HepG2 (cell line): ENCODE measurements around the gene NOP58. TPM values are rescaled to one million over a fixed set of nuclear protein-coding genes. Genes with fewer than 3 reads are reported as not detected.

Source experiments
- BCLAF1 ChIP-seq: fragments of 450-650 bp; IDR thresholded peaks from 2 replicates; pipeline ENCODE4 v1.6.1; 2017; ENCODE audit warnings: mild to moderate bottlenecking
- CEBPG ChIP-seq: IDR thresholded peaks from 2 replicates; pipeline ENCODE4 v1.6.1; 2016
- CERS6 ChIP-seq: sonication (generic); formaldehyde crosslinking; IDR thresholded peaks from 2 replicates; pipeline ENCODE4 v1.5.0; 2020; ENCODE audit warnings: missing genetic modification reagents
- DRAP1 ChIP-seq: IDR thresholded peaks from 2 replicates; pipeline ENCODE4 v1.6.1; 2016; ENCODE audit warnings: missing genetic modification reagents, missing compliant biosample characterization
- KLF9 ChIP-seq: IDR thresholded peaks from 2 replicates; pipeline ENCODE4 v1.6.1; 2016; ENCODE audit warnings: low read depth
- NCOA5 ChIP-seq: sonication (generic); formaldehyde crosslinking; IDR thresholded peaks from 2 replicates; pipeline ENCODE4 v1.4.0; 2020; ENCODE audit warnings: missing genetic modification reagents
- NFE2L1 ChIP-seq: sonication (generic); formaldehyde crosslinking; IDR thresholded peaks from 2 replicates; pipeline ENCODE4 v1.4.0; 2020; ENCODE audit warnings: missing genetic modification reagents, mild to moderate bottlenecking, borderline replicate concordance
- PAWR ChIP-seq: sonication (generic); formaldehyde crosslinking; IDR thresholded peaks from 2 replicates; pipeline ENCODE4 v1.4.0; 2020; ENCODE audit warnings: missing genetic modification reagents, mild to moderate bottlenecking, borderline replicate concordance
- PHF5A ChIP-seq: IDR thresholded peaks from one replicate; pipeline ENCODE4 v1.6.1; 2018; ENCODE audit warnings: low read depth, missing genetic modification reagents; ENCODE audit not compliant: unreplicated experiment
- RBAK ChIP-seq: sonication (generic); formaldehyde crosslinking; IDR thresholded peaks from 2 replicates; pipeline ENCODE4 v1.5.1; 2020; ENCODE audit warnings: mild to moderate bottlenecking, missing genetic modification reagents
- SMAD1 ChIP-seq: sonication (generic); formaldehyde crosslinking; IDR thresholded peaks from 2 replicates; pipeline ENCODE4 v1.4.0; 2020; ENCODE audit warnings: missing genetic modification reagents, low read depth, mild to moderate bottlenecking, borderline replicate concordance
- SUZ12 ChIP-seq: fragments of 150-350 bp; IDR thresholded peaks from 2 replicates; pipeline ENCODE4 v1.6.1; 2014; ENCODE audit warnings: low read depth, low read length
- ZBTB39 ChIP-seq: sonication (generic); formaldehyde crosslinking; IDR thresholded peaks from 2 replicates; pipeline ENCODE4 v1.5.0; 2020; ENCODE audit warnings: missing genetic modification reagents
- ZNF646 ChIP-seq: sonication (generic); formaldehyde crosslinking; IDR thresholded peaks from 2 replicates; pipeline ENCODE4 v1.9.0; 2021; ENCODE audit warnings: mild to moderate bottlenecking, missing genetic modification reagents
- polyA plus RNA-seq, 8 experiments: library from polyadenylated mRNA; depleted of rRNA in 3 of 8; stranded (reverse) in 7 of 8; unstranded in 1 of 8; fragments of >200 nt; fragmentation: Illumina TruSeq in 4 of 8; extraction: Trizol in 4 of 8; gene quantifications; 2 replicates each; pipeline versions ENCODE4 v1.2.1 to v1.2.3, GENCODE V29; 2011 to 2016; ENCODE audit warnings: low read depth in 4 of 8, missing spikeins in 1 of 8, mixed read lengths in 1 of 8; ENCODE audit not compliant: insufficient read depth in 1 of 8
- total RNA-seq, 5 experiments: library from RNA; depleted of rRNA; stranded (reverse); fragments of >200 nt; fragmentation: Illumina TruSeq; extraction: Trizol; gene quantifications; 2 replicates each; pipeline ENCODE4 v1.2.3, GENCODE V29; 2016; ENCODE audit warnings: low read depth in 1 of 5

NOP58 gene
- total and polyA plus RNA-seq, 2 of the 13 experiments (the other 11 are each of a cell fraction or from before 2014, with no cell fraction given), result 74.9 to 203 TPM

GRCh38 chr2:202238234-202239197 is 27.0 kb upstream of the NOP58 start, which contains the start of gene SUMO1 (continued):
- TF ChIP-seq BCLAF1 (no peak), NFE2L1 (CRISPR knock-in tag) (0 out of 2 replicates have a peak, but pooled peaks have one; percentile 37), PAWR (CRISPR knock-in tag) (no peak), CERS6 (CRISPR knock-in tag) (no peak), PHF5A (CRISPR knock-in tag) (peak; percentile 45), CEBPG (CRISPR knock-in tag) (peak; percentile 84), ZNF646 (no peak), NCOA5 (CRISPR knock-in tag) (no peak), ZBTB39 (CRISPR knock-in tag) (0 out of 2 replicates have a peak, but pooled peaks have one; percentile 58), RBAK (0 out of 2 replicates have a peak, but pooled peaks have one; percentile 21), KLF9 (CRISPR knock-in tag) (no peak), DRAP1 (CRISPR knock-in tag) (peak; percentile 82), SUZ12 (no peak), SMAD1 (CRISPR knock-in tag) (0 out of 2 replicates have a peak, but pooled peaks have one; percentile 67)
